Sigmoid colon (tissue), 4 donors: ENCODE measurements around the gene ETV2.
"Not testable (repeated sequence)": the region's sequence is repeated elsewhere in the genome, so short reads cannot be mapped to it uniquely, and the experiment has no call there.

Experiments used
- CTCF ChIP-seq, 4 experiments: fragments of 450-650 bp in 3 of 4; fragments of 200-600 bp in 1 of 4; IDR thresholded peaks; one replicate each; pipeline ENCODE4 v1.5.1; 2016 to 2019; ENCODE audit warnings: antibody characterized with exemption in 4 of 4, mild to moderate bottlenecking in 3 of 4, moderate library complexity in 2 of 4
- EP300 ChIP-seq, 4 donors: sonication (generic); formaldehyde crosslinking; IDR thresholded peaks; one replicate each; pipeline ENCODE4 v1.6.1; 2017; ENCODE audit warnings: antibody characterized with exemption in 4 of 4
- POLR2A ChIP-seq, 2 donors: fragments of 450-650 bp; IDR thresholded peaks; one replicate each; pipeline ENCODE4 v1.6.1; 2016; ENCODE audit warnings: antibody characterized with exemption in 2 of 2, mild to moderate bottlenecking in 2 of 2, moderate library complexity in 2 of 2

GRCh38 chr19:35691106-35691505 lies 49.6 kb downstream of the ETV2 start:
- TF ChIP-seq POLR2A, CTCF, EP300 (IDR thresholded peaks at IDR 0.05): not testable (repeated sequence)
